Ascending aorta (tissue), 2 donors: ENCODE data around the gene CIDEB. TPM values are rescaled to one million over a fixed set of nuclear protein-coding genes. Genes with fewer than 3 reads are reported as not detected.

ENCODE experiments used
- DNase-seq, 2 donors: peaks; one replicate each; pipeline ENCODE4 v3.0.0-alpha.2; 2019; ENCODE audit warnings: low spot score in 2 of 2
- H3K27ac ChIP-seq, 2 donors: fragments of 200-600 bp; sonication (generic); one replicate each; pipeline ENCODE4 v1.5.1; 2016 to 2017; ENCODE audit warnings: mild to moderate bottlenecking in 1 of 2
- H3K27me3 ChIP-seq: fragments of 200-600 bp; sonication (generic); one replicate; pipeline ENCODE4 v1.5.1; 2017
- H3K36me3 ChIP-seq, 2 donors: fragments of 200-600 bp; sonication (generic); one replicate each; pipeline ENCODE4 v1.5.1; 2016
- H3K4me1 ChIP-seq, 2 donors: fragments of 200-600 bp; sonication (generic); one replicate each; pipeline ENCODE4 v1.5.1; 2016 to 2017; ENCODE audit warnings: mild to moderate bottlenecking in 1 of 2
- H3K4me3 ChIP-seq, 2 donors: fragments of 200-600 bp; sonication (generic); one replicate each; pipeline ENCODE4 v1.5.1; 2016 to 2017; ENCODE audit warnings: mild to moderate bottlenecking in 1 of 2
- H3K9me3 ChIP-seq, 2 donors: fragments of 200-600 bp; sonication (generic); one replicate each; pipeline ENCODE4 v1.5.1; 2016
- intact Hi-C: fragments of 100-400 bp; cut with DNase I; formaldehyde crosslinking; loops from one replicate; pipeline ENCODE4 v1.15.1; 2023
- total RNA-seq: library from RNA; depleted of rRNA; stranded (reverse); fragments of >200 nt; gene quantifications from one replicate; pipeline ENCODE4 v1.1.0, GENCODE V29; 2016
- TF ChIP-seq, protein P1 (sequence below), 3 experiments: fragments of 200-600 bp in 2 of 3; fragments of 450-650 bp in 1 of 3; sonication (generic) in 2 of 3; IDR thresholded peaks; one replicate each; pipeline ENCODE4 v1.5.1; 2016 to 2019; ENCODE audit warnings: antibody characterized with exemption in 3 of 3, mild to moderate bottlenecking in 1 of 3, moderate library complexity in 1 of 3

CIDEB gene
- total RNA-seq, 1 donor from 2014 or later = 72.8 TPM

DNA sequence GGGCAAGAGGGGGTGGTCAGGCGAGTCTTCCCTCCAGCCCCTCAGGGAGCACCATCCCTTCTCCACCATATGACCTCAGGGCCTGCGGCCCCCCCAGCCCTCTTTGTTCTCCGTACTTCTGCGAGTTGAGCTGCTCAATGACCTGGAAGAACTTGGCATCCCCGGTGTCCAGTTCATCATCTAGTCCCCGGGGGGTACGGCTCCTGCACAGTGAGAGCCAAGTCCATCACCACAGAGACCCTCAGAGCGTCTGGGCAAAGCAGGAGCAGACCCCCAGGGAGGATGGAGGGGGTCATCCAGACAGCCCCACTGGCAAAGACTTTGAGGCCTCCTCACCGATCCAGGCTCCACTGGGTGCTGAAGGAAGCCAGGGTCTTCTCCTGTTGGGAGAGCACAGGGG, 18.2 kb upstream of the CIDEB start:
- Histone ChIP-seq H3K27ac (no peak overlapping the region), H3K27me3 (no peaks in the 10 kb centered on the region), H3K4me1 (no peaks in the 10 kb centered on the region), H3K36me3 (no peaks in the 10 kb centered on the region), H3K9me3 (no peaks in the 10 kb centered on the region), H3K4me3 (no peak overlapping the region)
- intact Hi-C loops = no loop called here
- TF ChIP-seq, protein P1, sequence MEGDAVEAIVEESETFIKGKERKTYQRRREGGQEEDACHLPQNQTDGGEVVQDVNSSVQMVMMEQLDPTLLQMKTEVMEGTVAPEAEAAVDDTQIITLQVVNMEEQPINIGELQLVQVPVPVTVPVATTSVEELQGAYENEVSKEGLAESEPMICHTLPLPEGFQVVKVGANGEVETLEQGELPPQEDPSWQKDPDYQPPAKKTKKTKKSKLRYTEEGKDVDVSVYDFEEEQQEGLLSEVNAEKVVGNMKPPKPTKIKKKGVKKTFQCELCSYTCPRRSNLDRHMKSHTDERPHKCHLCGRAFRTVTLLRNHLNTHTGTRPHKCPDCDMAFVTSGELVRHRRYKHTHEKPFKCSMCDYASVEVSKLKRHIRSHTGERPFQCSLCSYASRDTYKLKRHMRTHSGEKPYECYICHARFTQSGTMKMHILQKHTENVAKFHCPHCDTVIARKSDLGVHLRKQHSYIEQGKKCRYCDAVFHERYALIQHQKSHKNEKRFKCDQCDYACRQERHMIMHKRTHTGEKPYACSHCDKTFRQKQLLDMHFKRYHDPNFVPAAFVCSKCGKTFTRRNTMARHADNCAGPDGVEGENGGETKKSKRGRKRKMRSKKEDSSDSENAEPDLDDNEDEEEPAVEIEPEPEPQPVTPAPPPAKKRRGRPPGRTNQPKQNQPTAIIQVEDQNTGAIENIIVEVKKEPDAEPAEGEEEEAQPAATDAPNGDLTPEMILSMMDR (IDR thresholded peaks at IDR 0.05) = no peak
- DNase-seq = no peak

DNA sequence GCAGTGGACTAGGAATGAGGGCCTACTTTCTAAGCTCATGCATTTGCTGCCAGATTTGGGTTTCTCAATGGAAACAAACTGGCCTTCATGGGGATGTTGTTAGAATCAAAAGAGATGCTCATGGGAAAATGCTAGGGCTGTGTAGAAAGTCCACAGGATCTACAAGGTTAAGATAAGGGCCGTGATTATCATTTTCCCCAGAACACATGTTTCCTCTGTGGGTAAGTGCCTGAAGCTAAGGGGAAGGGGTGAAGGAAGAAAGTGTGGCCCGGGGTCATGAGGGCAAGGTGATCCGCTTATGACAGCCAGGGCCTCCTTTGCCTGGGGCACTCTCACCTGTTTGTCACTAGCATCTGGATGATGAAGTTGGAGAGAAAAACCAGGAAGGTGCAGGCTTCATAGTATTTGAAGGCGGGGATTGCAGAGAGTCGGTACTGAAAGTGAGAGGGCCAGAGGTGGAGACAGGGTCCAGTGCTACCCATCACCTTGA, 17.3 kb upstream of the CIDEB start:
- Histone ChIP-seq H3K9me3 (no peaks in the 10 kb centered on the region), H3K27ac (no peak overlapping the region), H3K27me3 (no peaks in the 10 kb centered on the region), H3K4me1 (no peaks in the 10 kb centered on the region), H3K36me3 (no peaks in the 10 kb centered on the region), H3K4me3 (no peak overlapping the region)
- no peak for DNase-seq
- TF ChIP-seq, protein P1 (IDR thresholded peaks at IDR 0.05) = no peak
- intact Hi-C loops = no loop called here

DNA sequence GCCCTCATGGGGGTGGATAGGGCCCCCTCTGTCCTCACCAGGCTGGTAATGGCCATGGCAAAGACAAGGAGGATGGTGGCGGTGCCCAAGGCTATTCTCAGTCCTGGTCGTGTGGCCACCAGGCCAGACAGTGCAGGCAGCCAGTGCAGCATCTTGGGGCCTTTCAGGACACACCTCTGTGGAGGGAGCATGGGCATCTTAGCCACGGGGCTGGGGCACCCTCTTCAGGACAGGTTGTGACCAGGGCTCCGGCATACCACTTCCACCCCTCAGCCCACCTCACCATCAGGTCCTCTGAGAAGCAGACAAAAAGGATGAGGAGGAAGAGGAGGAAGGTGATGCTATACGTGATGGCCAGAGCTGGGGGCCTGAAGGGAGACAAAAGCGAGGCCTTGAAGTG, 16.2 kb upstream of the CIDEB start:
- DNase-seq = no peak
- H3K4me3 ChIP-seq = no peak overlapping the region
- H3K36me3 ChIP-seq = no peaks in the 10 kb centered on the region
- H3K27me3 ChIP-seq = no peaks in the 10 kb centered on the region
- H3K27ac ChIP-seq = no peak overlapping the region
- no peaks in the 10 kb centered on the region for H3K9me3 ChIP-seq
- TF ChIP-seq, protein P1 (IDR thresholded peaks at IDR 0.05) = no peak
- intact Hi-C loops = no loop called here
- no peaks in the 10 kb centered on the region for H3K4me1 ChIP-seq

DNA sequence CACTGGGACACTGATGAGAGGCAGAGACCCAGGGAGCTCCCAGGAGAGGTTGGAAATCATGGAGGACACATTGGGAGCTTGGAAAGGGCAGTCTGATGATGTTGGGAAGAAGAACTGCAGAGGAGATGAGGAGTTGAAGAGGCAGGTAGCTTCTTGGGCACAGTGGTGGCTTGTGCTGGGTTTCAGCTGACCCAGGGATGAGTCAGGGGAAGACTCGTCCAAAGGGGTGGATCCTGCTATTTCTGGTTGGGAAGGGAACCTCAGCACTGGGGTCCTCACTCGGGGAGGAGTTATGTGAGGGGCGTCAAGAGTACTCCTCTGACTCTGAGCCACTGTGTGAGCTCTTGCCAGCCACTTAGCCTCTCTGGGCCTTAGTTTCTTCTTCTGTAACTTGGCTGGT, 15.6 kb upstream of the CIDEB start:
- Histone ChIP-seq H3K27me3 (no peaks in the 10 kb centered on the region), H3K4me3 (no peak overlapping the region), H3K27ac (no peak overlapping the region), H3K9me3 (no peaks in the 10 kb centered on the region), H3K36me3 (no peaks in the 10 kb centered on the region), H3K4me1 (no peaks in the 10 kb centered on the region)
- DNase-seq = no peak
- intact Hi-C loops = no loop called here
- TF ChIP-seq, protein P1 (IDR thresholded peaks at IDR 0.05) = no peak

DNA sequence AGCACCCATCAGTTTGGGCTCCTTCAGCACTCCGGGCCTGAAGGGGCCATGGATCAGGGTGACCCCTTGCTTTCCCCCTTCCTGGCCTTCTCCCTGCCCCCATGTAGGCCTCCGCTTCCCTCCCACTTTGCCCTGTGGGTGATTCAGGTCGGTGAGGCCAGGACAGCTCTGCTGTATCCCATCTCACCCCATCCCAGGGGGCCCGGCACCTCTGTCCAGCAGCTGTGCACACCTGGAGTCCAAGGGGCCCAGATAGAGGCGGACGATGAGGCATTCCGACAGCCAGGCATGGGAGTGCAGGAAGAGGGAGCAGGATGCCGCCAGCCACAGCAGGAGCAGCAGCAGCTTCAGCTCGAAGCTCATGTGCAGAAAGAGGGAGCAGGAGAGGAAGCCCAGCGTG, 14.9 kb upstream of the CIDEB start:
- Histone ChIP-seq H3K27ac (no peak overlapping the region), H3K4me1 (no peaks in the 10 kb centered on the region), H3K9me3 (no peaks in the 10 kb centered on the region), H3K4me3 (no peak overlapping the region), H3K36me3 (no peaks in the 10 kb centered on the region), H3K27me3 (no peaks in the 10 kb centered on the region)
- TF ChIP-seq, protein P1 (IDR thresholded peaks at IDR 0.05) = no peak
- no peak for DNase-seq
- intact Hi-C loops = no loop called here
